NCI-H2029 treated with DMSO at 0.1 percent for 48 hours (cell line): ENCODE data around the gene THSD7B.
"Not testable (repeated sequence)": the region's sequence is repeated elsewhere in the genome, so short reads cannot be mapped to it uniquely, and the experiment has no call there.

Experiments
- DNase-seq: peaks from one replicate; lab custom pipeline; 2025; lab: John Stamatoyannopoulos, UW

THSD7B gene

DNA sequence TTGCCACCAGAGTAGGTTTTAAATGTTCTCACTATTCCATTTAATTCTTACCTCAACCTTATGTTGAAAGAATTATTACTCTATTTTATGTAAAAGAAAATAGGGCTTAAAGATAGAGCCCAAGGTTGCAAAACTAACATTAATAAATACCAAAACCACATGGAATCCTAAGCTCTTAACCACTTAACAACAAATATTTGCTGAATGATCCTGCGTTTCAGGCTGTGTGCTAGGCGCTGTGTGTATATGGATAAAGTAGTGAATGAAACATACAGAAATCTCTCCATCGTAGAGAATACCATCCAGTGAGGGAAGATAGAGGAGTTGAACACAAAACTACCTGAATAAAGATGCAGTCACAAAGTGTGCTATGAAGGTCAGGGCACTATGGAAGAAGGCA, 485.1 kb downstream of the THSD7B start:
- DNase-seq = no peak

DNA sequence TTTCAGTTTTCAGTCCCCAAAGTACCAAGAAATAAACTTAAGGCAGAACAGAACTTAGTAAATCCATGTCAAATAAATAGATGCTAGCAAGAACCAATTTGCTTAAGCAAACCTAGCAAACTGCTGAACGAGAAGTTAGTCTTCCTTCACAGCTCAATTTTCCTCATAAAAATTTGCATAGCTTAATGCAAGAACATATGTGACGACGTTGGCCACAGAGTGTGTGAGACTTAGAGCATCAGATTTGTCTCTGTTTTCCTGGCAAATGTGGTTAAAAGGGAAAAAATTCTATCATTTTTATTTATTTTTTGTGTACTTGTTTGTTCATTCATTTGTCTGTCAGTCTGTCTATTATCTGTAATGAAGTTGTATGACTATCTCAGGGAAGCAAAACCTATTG, 485.7 kb downstream of the THSD7B start:
- no peak for DNase-seq

DNA sequence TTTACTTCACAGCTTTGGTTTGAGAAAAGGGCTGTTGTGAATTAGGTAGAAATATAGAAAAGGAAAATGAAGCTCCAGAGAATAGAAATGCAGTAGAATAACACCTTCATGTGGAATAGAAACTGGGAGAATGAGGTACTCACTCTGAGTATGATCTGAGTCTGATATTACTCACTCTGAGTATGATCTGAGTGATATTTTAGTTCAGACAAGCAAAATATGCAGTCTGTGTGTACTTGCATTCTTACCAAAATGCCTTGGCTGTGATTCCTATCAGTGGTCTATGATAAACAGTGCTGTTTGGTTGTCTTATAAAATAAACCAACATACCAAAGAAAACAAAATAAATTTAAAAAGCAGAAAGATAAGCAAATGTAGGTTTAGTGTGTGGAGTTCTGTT, 487.6 kb downstream of the THSD7B start:
- DNase-seq = no peak

DNA sequence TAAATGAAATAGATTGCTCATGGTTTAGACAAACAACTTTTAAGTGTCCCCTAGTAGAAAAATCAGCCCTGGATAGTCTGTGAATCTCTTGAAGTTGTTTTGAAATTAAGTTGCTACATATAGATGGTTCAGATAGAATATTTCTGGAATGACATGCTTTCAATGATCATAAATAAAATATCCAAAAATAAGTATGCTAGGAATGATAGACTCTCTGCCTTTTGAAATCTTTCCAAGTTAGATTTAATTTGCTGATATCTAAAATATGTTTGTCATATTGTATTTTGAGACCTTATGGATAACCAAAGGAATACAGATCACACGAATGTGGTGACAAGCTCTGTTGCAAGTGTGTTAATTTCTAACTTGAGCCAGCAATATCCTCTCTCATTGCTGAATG, 488.7 kb downstream of the THSD7B start:
- no peak for DNase-seq

DNA sequence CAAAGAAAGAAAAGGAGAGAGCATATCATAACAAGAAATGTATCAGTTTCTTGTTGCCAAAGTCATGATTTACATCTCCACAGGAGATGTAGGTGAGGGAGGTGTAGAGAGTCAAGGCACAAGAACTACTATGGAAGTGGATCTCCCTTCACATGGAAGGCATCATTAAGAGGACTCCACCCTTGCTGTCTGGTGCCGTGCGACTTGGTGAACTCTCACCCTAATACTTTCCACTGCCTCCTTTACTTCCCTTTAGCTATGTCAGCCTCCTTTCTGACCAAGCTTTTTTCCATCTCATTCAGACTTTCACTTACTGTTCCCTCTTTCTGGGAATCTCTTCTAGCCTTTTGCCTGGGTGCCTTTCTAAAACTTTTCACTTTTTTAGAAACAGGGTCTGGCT, 490.0 kb downstream of the THSD7B start:
- no peak for DNase-seq

DNA sequence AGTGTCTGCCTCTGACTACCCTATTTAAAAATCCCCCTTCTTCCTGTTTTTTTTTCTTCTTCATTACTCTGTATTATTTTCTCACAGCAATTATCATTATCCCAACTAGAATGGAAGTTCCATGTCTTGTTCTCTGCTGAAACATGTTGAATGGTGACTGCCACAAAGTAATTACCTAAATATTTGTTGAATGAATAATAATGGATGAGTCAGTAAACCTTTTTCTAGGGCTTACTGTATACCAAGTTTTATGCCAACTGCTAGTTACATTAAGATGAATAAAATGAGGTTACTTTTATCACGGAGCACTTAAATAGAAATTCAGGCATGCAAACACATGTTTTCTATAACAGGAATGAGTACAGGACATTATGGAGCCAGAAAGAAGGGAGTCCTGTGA, 490.6 kb downstream of the THSD7B start:
- no peak for DNase-seq

DNA sequence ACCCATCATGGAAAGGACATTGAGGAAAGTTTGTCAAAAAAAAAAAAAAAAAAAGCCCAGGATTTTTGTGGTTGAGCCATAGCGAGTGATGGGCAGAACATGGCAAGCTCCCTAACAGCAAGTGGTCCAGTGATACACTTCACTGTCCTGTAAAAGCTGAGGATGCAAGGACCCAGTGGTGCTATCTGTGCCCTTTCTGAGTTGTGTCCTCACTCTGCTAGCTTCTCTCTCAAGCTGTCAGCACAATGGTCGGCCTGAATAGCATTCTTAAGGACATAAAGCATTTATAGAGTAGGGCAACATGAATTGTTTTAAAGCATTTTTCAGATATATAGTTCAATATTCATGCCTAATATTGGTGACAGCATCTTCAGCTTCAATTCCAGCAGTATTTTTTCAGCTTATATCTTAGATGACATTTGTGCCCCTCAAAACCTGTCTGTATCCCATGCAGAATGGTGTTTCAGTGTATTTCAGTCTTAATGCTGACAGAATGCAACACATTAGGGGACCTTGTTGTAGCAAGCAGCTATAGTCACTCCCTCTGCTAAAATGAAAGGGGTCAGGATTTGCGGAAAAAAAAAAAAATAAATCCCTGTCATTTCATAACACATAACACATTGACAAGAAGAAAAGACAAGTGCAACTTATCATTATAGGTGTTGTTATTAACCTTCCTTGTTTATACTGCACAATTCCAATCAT, 496.7 kb downstream of the THSD7B start:
- DNase-seq = no peak

DNA sequence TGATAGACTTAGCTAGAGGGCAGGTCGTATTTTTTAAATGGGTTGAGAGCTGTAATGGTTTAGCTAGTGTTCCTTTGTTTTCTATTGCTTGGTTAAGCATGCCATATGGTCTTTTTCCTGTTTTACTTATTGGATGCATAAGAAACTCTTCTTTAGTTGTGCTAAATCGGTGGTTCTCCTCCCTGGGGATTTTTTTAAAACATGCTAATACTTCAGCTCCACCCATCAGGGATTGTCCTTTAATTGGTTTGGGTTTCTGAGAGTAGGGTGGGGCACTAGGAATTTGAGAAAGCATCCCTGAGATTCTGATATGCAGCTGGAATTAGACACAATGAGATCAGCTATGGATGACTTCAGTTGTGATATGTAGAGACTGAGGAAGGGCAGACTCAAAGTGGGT, 497.2 kb downstream of the THSD7B start:
- no peak for DNase-seq

DNA sequence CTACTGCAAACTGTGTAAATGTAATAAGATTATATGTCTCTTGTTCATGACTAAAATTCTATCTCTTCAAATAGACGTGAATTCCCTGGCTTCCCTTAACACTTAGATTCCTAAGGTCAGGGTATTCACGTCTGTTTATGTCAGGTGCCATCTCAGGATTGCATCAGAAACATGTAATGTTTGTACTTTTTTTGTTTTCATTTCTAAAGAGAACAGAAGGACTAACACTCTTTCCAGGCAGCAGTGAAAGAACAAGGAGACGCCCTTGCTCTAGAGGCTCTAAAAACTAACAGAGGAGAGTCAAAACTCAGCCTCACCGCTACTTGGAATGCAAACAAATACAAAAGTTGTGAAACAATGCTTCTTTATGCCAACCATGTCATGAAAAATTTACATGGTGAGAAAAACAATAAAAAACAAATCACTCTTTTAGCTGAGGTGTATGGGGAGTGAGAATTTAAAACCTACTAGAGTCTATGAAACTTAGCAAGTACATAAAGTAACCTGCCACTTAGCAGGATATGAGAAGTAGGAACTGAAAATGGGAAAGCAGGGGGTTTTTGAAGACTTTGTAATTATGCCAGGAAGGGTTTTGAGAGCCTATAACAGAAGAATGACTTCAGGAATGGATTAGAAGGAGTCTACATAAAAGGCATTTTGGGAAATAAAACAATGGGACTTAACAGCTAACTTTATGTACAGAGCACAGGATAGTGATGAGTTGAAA, 522.7 kb downstream of the THSD7B start:
- no peak for DNase-seq

DNA sequence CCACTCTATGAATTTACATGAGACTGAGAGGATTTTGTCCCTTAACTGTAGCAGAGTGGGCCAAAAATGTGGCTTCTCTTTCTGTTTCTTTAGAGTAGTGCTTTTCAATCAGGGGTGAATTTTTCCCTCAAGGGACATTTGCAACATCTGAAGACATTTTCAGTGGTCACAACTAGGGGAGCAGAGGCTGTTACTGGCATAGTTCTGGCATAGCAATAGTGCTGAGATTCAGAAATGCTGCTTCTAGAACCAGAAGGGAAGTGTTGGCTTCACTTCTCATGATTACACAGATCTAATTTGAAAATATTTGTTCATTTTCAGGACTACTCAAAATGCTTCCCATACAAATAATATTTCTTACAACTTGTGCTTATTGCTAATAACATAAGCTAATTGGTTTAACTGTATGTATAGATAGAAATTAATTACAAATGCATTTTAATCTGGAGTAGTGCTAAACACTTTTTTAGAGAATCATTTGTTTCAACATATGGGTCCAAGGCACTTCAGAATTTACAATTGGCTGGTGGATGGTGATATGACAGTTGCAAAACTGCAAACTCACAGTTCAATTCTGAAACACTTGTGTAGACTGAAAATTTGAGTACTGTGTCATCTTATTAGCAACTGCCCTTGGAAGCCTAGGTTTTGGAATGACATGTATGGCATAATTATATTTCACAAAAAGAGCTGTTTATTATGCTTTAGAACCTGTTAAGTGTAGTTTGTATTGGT, 526.7 kb downstream of the THSD7B start:
- DNase-seq = no peak

DNA sequence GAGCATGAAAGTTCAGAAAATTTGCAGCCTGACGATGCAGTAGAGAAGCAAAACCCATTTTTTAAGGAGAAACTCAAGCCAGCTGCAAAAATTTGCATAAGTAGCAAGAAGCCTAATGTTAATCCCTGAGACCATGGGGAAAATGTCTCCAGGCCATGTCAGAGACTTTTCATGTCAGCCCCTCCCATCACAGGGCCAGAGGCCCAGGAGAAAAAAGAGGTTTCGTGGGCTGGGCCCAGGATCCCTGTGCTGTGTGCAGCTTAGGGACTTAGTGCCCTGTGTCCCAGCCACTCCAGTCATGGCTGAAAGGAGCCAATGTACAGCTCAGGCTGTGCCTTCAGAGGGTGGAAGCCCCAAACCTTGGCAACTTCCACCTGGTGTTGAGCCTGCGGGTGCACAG, 533.0 kb downstream of the THSD7B start:
- DNase-seq = no peak

DNA sequence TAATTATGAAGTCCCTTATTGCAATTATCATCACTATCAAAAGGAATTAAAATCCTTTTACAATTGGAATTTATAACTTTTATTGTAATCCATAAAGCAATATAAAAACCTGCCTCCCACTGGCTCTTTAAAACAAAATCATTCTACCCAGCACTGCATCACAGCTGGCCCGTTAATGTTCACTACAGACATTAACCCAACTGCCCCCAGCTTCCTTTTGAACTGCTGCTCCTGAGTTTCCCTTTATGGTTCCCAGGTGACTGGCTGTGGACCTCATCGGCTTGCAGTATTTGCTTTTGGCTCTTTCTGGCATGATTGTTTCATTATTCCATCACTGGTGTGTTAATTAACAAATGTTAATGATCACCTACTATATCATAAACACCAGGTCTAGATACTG, 535.6 kb downstream of the THSD7B start:
- no peak for DNase-seq

DNA sequence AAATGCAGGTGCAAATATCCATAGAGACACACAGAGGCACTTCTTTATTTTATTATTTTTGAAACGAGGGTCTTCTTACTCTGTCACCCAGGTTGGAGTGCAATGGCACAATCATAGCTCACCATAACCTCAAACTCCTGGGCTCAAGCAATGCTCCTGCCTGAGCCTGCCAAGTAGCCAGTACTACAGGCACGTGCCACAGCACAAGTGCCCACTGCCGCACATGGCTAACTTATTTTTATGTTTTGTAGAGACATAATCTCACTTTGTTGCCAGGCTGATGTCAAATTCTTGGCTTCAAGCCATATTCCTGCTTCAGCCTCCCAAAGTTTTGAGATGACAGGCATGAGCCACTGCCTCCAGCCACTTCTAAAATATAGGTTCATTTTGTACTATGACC, 537.6 kb downstream of the THSD7B start:
- no peak for DNase-seq

DNA sequence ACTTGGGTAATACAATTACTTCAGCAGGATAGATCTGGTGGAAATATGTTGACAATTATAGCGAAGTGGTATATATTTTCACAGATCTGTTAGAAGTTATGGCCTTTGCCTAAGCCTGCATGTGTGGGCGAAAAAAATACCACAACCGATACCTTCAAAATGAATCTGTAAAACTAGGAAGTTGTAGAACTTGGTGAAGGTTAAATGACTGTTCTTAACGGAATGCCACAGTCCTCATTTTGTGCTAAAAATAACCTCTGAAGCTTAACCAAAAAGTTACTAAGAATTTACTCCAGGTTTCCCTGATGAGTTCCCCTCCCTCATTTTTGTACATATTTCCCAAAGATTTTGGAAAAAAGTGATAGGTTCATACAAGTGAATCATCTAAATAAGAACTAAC, 550.7 kb downstream of the THSD7B start:
- no peak for DNase-seq

DNA sequence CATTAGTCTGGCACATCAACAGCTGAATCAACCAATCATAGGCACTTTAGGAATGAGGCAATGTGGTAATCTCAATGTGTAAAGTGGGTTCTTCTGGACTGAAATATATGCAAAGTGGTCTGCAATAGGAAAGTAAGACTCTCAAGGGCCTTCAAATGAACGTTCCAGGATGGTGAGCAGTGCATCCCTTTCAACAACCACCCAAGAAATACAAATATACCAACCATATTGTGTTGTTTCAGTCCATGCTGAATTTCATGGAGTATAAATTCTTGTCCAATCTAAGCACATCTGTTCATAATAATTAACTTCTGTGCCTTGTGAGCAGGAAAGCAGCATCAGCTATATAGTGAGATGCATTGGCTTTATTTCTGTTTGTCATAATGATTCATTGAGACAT, 556.2 kb downstream of the THSD7B start:
- no peak for DNase-seq

DNA sequence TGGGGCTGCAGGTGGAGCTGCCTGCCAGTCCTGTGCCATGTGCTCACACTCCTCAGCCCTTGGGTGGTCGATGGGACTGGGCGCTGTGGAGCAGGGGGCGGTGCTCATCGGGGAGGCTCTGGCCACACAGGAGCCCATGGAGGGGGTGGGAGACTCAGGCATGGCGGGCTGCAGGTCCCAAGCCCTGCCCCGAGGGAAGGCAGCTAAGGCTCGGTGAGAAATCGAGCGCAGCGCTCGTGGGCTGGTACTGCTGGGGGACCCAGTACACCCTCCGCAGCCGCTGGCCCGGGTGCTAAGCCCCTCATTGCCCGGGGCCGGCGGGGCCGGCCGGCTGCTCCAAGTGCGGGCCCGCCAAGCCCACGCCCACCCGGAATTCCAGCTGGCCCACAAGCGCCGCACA, 566.2 kb downstream of the THSD7B start:
- DNase-seq = not testable (repeated sequence)

DNA sequence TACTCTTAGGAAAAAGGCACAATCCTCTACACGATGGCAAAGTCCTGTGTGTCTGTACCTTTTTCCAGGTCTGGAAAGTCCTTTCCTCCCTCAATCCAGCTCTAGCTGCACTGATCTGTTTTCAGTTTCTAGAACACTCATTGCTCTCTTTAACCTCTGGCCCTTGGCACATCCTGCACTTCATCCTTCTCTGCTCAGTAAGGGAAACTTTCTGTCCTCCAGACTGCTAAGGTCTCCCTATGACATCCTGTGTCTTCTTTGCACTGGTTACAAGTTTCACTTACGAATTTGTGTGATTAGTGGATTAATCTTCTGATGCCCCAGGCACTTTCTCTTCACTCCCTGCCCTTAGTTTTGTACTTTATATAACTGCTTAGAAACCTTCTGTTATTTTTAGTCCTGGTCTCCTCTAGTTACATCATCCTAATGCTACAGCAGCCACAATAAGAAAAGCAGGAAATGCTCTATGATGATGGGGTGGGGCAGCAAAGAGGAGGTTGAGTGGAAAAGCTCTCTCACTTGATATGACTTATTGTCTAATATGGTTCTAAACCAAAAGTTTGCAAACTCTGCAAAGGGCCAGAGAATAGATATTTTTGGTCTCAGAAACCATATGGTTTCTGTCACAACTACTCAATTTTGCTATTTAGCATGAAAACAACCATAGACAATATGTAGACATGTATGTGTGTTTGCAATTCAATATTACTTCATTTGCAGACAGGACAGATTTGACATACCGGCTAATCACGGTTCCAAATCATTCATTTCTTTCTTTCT, 568.2 kb downstream of the THSD7B start:
- no peak for DNase-seq

DNA sequence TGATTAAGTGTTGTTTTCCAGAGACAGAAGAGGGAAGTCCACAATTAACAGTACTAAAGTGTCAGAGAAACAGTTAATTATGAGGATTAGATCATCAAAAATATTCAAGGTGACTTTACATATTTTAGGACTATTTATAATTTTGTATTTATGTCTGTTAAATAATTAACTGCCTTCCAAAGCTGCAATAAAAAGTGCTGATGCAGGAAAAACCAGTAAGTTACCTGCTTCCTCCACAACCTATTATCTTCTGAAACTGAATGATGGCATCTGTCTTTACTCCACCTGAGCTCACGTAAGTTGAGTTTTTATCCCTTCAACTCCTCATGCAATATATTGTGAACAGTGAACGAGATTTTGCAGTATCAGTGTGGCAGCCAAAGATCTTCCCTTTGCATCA, 570.7 kb downstream of the THSD7B start:
- DNase-seq = no peak

DNA sequence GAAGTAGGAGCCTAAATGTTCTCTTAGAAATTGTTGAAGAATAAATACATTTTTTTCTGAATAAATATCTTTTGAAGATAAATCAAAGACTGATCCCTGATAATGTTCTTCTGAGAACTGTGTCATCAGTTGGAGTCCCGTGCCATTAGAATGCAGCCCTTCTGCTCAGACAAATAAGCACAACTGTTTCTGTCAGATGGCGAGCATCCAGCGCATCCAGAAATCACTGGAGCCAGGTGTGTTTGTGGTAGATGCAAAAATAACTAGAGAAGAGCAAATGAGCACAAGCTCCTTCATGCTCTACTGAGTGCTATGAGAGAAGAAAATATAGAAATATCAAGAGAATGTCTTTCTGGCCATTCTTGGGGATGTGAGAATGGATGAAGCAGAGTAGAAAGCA, 573.7 kb downstream of the THSD7B start:
- DNase-seq = no peak

DNA sequence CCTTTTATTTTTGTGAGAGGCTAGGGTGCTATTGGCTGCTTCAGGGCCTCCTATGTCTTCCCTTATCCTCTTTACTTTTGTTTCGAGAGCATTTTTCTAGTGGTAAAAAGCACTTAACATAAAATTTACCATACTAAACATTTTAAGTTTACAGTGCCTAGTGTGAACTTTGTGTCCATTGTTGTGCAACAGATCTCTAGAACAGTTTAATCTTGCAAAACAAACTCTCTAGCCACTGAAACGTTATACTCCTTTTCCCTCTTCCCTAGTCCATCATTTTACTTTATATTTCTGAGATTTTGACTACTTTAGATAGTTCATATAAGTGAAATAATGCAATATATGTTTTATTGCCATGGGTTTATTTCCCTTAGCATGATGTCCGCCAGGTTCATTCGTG, 580.6 kb downstream of the THSD7B start:
- no peak for DNase-seq

DNA sequence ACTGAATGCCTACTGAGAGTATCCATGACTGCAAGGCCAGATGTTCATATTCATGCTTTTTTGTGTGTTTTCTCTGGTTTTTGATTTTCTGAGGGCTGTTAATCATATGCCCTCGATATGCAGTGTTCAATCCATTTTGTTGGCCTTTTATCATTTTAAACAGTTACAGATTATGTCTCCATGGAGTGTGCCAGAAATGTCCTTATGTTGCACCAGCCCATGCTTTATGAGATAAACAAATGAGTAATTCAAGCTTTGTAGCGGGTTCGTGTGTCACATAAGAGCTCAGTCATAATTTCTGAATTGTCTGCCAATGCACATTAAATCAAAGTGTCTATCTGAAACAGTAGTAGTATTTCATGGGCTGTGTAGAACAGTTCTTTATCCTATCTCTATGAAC, 583.0 kb downstream of the THSD7B start:
- DNase-seq = no peak

DNA sequence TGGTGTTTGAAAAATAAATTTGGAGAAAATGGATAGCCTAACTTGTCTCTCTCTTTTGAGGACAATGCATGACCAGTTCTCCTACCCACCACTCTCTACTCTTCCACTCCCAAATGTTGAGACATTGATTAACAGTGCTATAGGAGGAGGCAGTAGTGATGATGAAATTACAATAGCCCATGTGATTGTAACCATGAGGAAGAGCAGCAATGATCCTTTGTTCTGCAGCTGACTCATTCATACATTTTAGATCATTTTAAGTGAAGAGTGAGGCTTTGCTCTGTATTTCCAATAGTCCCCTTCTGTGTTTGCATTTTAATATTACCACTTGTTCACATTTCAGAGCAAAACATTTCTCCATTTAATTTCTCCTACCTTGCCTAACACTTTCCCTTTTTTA, 592.3 kb downstream of the THSD7B start:
- no peak for DNase-seq

DNA sequence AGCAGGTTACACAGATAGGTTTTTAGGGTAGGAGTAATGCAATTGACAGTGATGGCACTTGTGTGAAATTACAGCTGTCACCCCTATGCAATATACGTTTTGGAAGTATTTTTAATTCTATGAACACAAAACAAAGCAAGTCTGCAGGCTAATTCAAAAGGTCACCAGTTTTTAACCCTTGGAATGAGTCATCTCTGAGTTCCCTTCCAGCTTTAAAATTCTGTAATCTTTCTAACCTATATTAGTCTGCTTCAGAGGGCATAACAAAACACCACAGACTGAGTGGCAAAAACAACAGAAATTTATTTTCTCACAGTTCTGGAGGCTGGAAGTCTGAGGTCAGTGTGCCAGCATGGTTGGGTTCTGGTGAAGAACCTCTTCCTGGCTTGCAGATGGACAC, 602.0 kb downstream of the THSD7B start:
- DNase-seq = no peak
